Measurements from ENCODE around the gene SEMA4D.

Gene SEMA4D

DNA sequence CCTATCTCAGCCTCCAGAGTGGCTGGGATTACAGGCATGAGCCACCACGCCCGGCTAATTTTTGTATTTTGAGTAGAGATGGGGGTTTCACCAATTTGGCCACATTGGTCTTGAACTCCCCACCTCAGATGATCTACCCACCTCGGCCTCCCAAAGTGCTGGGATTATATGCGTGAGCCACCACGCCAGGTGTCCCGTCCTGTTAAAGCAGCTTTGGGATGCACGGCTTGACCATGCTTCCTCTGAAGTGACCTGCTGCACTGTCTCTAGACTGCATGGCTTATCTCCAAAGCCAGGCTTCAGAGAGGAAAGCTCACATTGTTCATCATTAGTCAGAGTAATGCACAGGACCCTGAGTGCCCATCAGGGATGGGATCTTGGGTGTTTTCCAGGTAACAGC is 45.4 kb downstream of the SEMA4D start:
- no peaks in the 10 kb centered on the region for H3K9me3 Mint-ChIP-seq
- H3K36me3 Mint-ChIP-seq (ENCODE audit: low read depth), result peaks cover 6% of the 10 kb centered on the region
- no peak overlapping the region for H3K4me3 Mint-ChIP-seq
- peaks cover 3% of the 10 kb centered on the region for H3K27me3 Mint-ChIP-seq (ENCODE audit: low read depth)
- H3K4me1 Mint-ChIP-seq, result no peaks in the 10 kb centered on the region
- TF ChIP-seq, protein P1, sequence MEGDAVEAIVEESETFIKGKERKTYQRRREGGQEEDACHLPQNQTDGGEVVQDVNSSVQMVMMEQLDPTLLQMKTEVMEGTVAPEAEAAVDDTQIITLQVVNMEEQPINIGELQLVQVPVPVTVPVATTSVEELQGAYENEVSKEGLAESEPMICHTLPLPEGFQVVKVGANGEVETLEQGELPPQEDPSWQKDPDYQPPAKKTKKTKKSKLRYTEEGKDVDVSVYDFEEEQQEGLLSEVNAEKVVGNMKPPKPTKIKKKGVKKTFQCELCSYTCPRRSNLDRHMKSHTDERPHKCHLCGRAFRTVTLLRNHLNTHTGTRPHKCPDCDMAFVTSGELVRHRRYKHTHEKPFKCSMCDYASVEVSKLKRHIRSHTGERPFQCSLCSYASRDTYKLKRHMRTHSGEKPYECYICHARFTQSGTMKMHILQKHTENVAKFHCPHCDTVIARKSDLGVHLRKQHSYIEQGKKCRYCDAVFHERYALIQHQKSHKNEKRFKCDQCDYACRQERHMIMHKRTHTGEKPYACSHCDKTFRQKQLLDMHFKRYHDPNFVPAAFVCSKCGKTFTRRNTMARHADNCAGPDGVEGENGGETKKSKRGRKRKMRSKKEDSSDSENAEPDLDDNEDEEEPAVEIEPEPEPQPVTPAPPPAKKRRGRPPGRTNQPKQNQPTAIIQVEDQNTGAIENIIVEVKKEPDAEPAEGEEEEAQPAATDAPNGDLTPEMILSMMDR (IDR thresholded peaks at IDR 0.05; ENCODE audit: unreplicated experiment in 3 of 3), result no peak
- no peak overlapping the region for H3K27ac Mint-ChIP-seq

DNA sequence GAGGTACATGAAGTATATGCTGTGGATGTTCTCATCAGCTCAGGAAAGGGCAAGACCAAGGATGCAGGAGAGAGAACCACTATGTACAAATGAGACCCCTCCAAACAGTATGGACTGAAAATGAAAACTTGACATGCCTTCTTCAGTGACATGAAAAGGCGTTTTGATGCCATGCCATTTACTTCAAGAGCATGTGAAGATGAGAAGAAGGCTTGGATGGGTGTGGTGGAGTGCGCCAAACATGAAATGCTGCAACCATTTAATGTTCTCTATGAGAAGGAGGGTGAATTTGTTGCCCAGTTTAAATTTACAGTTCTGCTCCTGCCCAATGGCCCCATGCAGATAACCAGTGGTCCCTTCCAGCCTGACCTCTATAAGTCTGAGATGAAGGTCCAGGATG is 47.7 kb downstream of the SEMA4D start:
- H3K4me3 Mint-ChIP-seq, result no peak overlapping the region
- H3K9me3 Mint-ChIP-seq, result no peaks in the 10 kb centered on the region
- no peak overlapping the region for H3K27ac Mint-ChIP-seq
- no peaks in the 10 kb centered on the region for H3K4me1 Mint-ChIP-seq
- H3K36me3 Mint-ChIP-seq (ENCODE audit: low read depth), result peaks cover 6% of the 10 kb centered on the region
- TF ChIP-seq, protein P1 (IDR thresholded peaks at IDR 0.05; ENCODE audit: unreplicated experiment in 3 of 3), result no peak
- H3K27me3 Mint-ChIP-seq (ENCODE audit: low read depth), result peaks cover 3% of the 10 kb centered on the region

DNA sequence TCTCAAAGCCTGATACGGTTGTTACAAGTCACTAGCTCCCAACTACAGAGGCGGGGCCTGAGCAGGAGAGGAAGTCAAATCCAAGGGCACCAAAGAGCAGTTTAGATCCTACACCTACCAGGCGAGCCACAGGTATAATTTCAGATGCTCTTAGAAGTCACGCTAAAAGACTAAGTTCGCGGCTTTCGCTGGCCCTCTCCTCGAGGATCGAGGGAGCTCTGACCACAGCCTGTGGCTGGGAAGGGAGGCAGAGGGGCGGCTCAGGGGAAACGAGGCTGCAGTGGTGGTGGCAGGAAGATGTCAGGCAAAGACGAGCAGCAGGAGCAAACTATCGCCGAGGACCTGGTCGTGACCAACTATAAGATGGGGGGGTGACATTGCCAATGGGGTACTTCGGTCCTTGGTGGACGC is 48.6 kb downstream of the SEMA4D start:
- Mint-ChIP-seq H3K36me3 (ENCODE audit: low read depth) (peaks cover 6% of the 10 kb centered on the region), H3K9me3 (no peaks in the 10 kb centered on the region), H3K27me3 (ENCODE audit: low read depth) (peaks cover 3% of the 10 kb centered on the region), H3K27ac (peak overlapping the region in 1 of 3 experiments; percentile 30), H3K4me3 (no peak overlapping the region), H3K4me1 (no peaks in the 10 kb centered on the region)
- TF ChIP-seq, protein P1 (IDR thresholded peaks at IDR 0.05; ENCODE audit: unreplicated experiment in 3 of 3), result no peak

DNA sequence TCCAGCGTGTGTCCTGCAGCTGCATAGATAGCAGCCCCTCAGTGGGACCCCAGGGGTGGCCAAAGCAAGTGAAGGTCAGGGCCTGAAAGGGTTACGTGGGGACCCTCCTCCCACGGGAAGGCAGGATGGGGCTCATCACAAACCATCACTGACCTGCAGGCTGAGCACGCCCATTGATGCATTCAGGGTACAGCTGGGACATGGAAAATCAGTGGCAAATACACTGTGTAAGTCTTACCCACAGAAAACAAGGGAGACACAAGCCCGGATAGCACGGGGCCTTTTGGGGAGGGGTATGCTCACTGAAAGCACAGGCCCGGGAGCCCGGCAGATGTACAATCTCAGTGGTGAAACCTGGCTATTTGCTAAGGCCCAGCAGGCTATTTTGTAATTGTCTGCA is 49.1 kb downstream of the SEMA4D start:
- Mint-ChIP-seq H3K4me3 (no peak overlapping the region), H3K4me1 (no peaks in the 10 kb centered on the region), H3K27me3 (ENCODE audit: low read depth) (peaks cover 3% of the 10 kb centered on the region), H3K27ac (no peak overlapping the region), H3K36me3 (ENCODE audit: low read depth) (peaks cover 6% of the 10 kb centered on the region), H3K9me3 (no peaks in the 10 kb centered on the region)
- TF ChIP-seq, protein P1 (IDR thresholded peaks at IDR 0.05; ENCODE audit: unreplicated experiment in 3 of 3), result no peak

DNA sequence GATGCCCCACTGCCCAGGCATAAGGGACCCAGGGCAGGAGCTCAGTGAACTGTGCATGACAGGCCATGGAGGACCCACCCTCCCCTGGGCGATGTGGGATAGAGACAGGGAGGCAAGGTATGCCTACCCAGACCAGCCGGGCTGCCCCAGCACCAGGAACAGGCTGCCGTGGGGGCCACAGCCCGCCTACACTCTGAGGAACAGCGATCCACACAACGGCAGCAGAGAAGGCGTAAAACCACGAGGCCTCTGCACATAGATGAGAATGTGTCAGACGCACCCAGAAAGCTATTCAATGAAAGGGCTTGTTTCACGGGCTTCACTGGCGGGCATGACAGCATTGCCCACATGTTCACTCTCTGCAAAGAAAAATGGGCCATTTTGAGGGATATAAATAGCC is 49.5 kb downstream of the SEMA4D start:
- TF ChIP-seq, protein P1 (IDR thresholded peaks at IDR 0.05; ENCODE audit: unreplicated experiment in 3 of 3), result no peak
- Mint-ChIP-seq H3K4me3 (no peak overlapping the region), H3K4me1 (no peaks in the 10 kb centered on the region), H3K27ac (no peak overlapping the region), H3K36me3 (ENCODE audit: low read depth) (peaks cover 6% of the 10 kb centered on the region), H3K27me3 (ENCODE audit: low read depth) (peaks cover 3% of the 10 kb centered on the region), H3K9me3 (no peaks in the 10 kb centered on the region)

DNA sequence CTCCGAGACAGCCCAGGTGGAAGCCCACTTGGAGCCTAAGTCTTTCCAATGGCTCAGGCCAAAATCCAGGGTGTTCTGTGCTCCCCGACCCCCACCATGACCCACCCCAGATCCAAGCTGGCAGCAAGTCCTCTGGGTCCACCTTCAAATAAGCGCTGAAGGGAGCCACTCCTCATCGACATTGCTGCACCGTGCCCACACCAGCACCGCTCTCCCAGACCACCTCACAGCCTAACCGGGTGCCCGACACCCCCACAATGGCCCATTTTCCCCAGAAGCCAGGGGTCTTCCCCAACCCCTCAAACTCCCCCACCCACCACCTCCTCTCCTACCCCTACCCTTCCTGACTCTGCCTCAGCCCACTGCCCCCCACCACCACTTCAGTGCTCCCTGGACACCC is 50.5 kb downstream of the SEMA4D start:
- no peaks in the 10 kb centered on the region for H3K9me3 Mint-ChIP-seq
- peaks cover 3% of the 10 kb centered on the region for H3K27me3 Mint-ChIP-seq (ENCODE audit: low read depth)
- no peaks in the 10 kb centered on the region for H3K36me3 Mint-ChIP-seq (ENCODE audit: low read depth)
- no peak overlapping the region for H3K27ac Mint-ChIP-seq
- H3K4me1 Mint-ChIP-seq, result peaks cover 3% of the 10 kb centered on the region
- TF ChIP-seq, protein P1 (IDR thresholded peaks at IDR 0.05; ENCODE audit: unreplicated experiment in 3 of 3), result no peak
- H3K4me3 Mint-ChIP-seq, result no peak overlapping the region
